GM13977 (cell line): Measurements from ENCODE around the gene NMNAT2.

ENCODE experiments used
- DNase-seq: peaks from one replicate; pipeline ENCODE4 v3.0.0; 2012; ENCODE audit warnings: low spot score
- CTCF ChIP-seq: IDR thresholded peaks from 2 replicates; pipeline ENCODE4 v1.5.1; 2012; ENCODE audit warnings: mild to moderate bottlenecking, control low read depth; ENCODE audit not compliant: insufficient read depth; ENCODE audit errors: extremely low read depth, missing control alignments
- in situ Hi-C: fragments of 300-500 bp; cut with MboI; formaldehyde crosslinking; loops from one replicate; pipeline ENCODE4 v1.12.0; 2022; ENCODE audit warnings: low sequenced_read_pairs, low pct_unique_long_range_greater_than_20kb, mixed read lengths, inconsistent platforms; ENCODE audit not compliant: unreplicated experiment

The NMNAT2 gene

DNA sequence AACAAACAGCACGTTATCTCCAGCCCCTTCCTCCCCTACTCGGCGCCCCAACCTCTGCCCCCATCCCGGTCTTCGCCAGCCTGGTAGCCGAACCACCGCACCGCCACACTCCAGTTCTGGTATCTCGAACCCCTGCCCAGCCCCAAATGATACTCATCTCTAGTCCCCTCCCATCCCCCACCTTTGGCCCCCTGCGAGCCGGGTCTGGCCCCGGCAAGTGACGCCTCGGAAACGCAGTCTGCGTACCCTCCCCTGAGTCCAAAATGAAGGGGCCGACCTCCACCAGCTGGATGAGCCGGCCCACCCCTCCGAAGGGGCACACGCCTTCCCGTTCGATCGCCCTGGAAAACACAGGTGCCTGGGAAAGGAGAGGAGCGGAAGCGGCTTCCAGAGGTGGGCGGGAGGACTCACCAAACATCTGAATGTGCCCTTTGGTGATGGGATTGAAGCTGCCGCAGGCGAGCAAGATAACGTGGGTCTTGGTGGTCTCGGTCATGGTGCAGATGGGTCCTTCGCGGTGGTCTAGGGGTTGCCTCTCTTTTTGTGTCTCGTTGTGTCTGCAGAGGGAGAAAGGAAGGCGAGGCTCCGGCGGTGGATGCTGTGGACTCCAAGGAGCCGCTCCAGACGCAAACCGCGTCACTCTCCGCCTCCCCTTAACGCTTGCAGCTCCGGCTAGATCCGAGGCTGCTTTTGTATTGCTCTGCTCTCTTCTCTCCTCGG is at the start of gene NMNAT2:
TSS of gene NMNAT2 (minus strand) at position 609 of the 720 bp plus-strand sequence. CDS start at position 496, 113 bp downstream.
- no peak for TF ChIP-seq CTCF
- in situ Hi-C loops: no loop called here
- no peak for DNase-seq

GRCh38 chr1:183467687-183468086 is 49.5 kb upstream of the NMNAT2 start:
- in situ Hi-C loops: no loop called here
- DNase-seq: no peak
- no peak for TF ChIP-seq CTCF

DNA sequence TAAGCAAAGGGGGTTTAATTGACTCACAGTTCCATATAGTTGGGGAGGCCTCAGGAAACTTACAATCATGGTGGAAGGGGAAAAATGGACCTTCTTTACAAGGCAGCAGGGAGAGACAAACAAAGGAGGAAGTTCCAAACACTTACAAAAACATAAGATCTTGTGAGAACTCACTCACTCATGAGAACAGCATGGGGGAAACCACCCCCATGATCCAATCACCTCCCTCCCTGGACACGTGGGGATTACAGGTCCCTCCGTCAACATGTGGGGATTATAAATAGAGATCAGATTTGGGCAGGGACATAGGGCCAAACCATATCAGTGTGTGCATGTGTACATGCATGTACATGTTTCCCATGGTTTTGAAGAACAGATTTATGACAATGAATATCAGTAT is 48.6 kb upstream of the NMNAT2 start:
- in situ Hi-C loops: no loop called here

DNA sequence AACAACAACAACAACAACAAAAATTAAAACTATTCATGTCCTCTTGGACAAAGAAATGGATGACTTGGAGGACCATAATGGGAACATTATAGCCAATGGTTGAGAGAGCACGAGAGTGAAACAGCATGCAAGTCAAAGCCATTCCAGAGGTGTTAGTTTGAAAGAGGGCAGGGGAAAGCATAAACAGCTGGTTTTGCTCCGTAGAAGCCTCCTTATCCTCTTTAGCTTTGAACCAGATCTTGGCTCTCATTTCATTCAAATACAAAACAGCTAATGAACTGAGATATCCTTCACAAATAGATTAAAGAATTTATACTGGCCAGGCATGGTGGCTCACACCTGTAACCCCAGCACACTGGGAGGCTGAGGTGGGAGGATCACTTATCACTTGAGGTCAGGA is 45.4 kb upstream of the NMNAT2 start:
- DNase-seq: no peak
- in situ Hi-C loops: no loop called here
- no peak for TF ChIP-seq CTCF

More for the DNA sequence above, 48.6 kb upstream of the NMNAT2 start:
- no peak for TF ChIP-seq CTCF
- DNase-seq: no peak

GRCh38 chr1:183461350-183461749 is 43.2 kb upstream of the NMNAT2 start:
- in situ Hi-C loops: no loop called here
- no peak for TF ChIP-seq CTCF
- no peak for DNase-seq

- no peak for TF ChIP-seq CTCF
- in situ Hi-C loops: no loop called here
- DNase-seq: no peak
Observed at GRCh38 chr1:183460596-183460995, 42.4 kb upstream of the NMNAT2 start.
